Testis (tissue), 3 donors: ENCODE results near the gene GPD1. TPM values are rescaled to one million over a fixed set of nuclear protein-coding genes. Genes with fewer than 3 reads are reported as not detected.
"Not testable (repeated sequence)": the region's sequence is repeated elsewhere in the genome, so short reads cannot be mapped to it uniquely, and the experiment has no call there.

ENCODE experiments used
- DNase-seq: peaks from one replicate; pipeline ENCODE4 v3.0.0-alpha.2; 2019
- H3K27ac ChIP-seq, 2 donors: fragments of 200-600 bp; sonication (generic); one replicate each; pipeline ENCODE4 v1.5.1; 2019
- H3K27me3 ChIP-seq: fragments of 200-600 bp; sonication (generic); one replicate; pipeline ENCODE4 v1.5.1; 2019
- H3K36me3 ChIP-seq: fragments of 200-600 bp; sonication (generic); one replicate; pipeline ENCODE4 v1.5.1; 2017; ENCODE audit warnings: low read depth; ENCODE audit errors: missing control alignments
- H3K4me1 ChIP-seq: fragments of 200-600 bp; sonication (generic); one replicate; pipeline ENCODE4 v1.5.1; 2019
- H3K4me3 ChIP-seq, 2 donors: fragments of 200-600 bp; sonication (generic); one replicate each; pipeline ENCODE4 v1.5.1; 2017 to 2019
- H3K9me3 ChIP-seq: fragments of 200-600 bp; sonication (generic); one replicate; pipeline ENCODE4 v1.5.1; 2017
- CTCF ChIP-seq, 3 experiments: fragments of 450-650 bp in 2 of 3; fragments of 200-600 bp in 1 of 3; sonication (generic) in 1 of 3; IDR thresholded peaks; one replicate each; pipeline ENCODE4 v1.5.1; 2016 to 2019; ENCODE audit warnings: antibody characterized with exemption in 3 of 3, mild to moderate bottlenecking in 2 of 3, moderate library complexity in 1 of 3
- POLR2A ChIP-seq: fragments of 450-650 bp; IDR thresholded peaks from one replicate; pipeline ENCODE4 v1.6.1; 2017; ENCODE audit warnings: antibody characterized with exemption, mild to moderate bottlenecking, moderate library complexity
- WGBS, 2 donors: methylation state at CpG; one replicate each; pipeline ENCODE4 v1.1.5; 2018; 5-methylcytosine and 5-hydroxymethylcytosine counted together
- intact Hi-C: fragments of 100-400 bp; cut with DNase I; formaldehyde crosslinking; loops from one replicate; pipeline ENCODE4 v1.15.1; 2023; ENCODE audit warnings: low total_unique reads
- polyA plus RNA-seq: library from polyadenylated mRNA; stranded (reverse); fragments of 350-450 nt; fragmentation: Illumina TruSeq; extraction: RNeasy Lipid Tissue Mini Kit (QIAGEN cat#74804); gene quantifications from one replicate; pipeline ENCODE4 v1.2.3, GENCODE V29; 2014; ENCODE audit warnings: low read depth, low replicate concordance; ENCODE audit not compliant: insufficient read depth
- total RNA-seq, 2 donors: library from RNA; depleted of rRNA; stranded (reverse); fragments of >200 nt; gene quantifications; one replicate each; pipeline ENCODE4 v1.2.3, GENCODE V29; 2016

GPD1 gene
- total and polyA plus RNA-seq, 3 donors from 2014 or later: 2.1 to 3.1 (median 2.4) TPM

GRCh38 chr12:50132505-50133135, 28.8 kb downstream of the GPD1 start:
- Histone ChIP-seq H3K27ac (no peak overlapping the region), H3K36me3 (no peaks in the 10 kb centered on the region), H3K9me3 (no peaks in the 10 kb centered on the region), H3K4me3 (no peak overlapping the region), H3K4me1 (no peaks in the 10 kb centered on the region), H3K27me3 (no peaks in the 10 kb centered on the region)
- DNase-seq: no peak
- intact Hi-C loops: no loop called here
- 74 to 82% methylated on average over 2 of the region's 2 CpGs for WGBS, 2 donors
- peak in 2 of 3 experiments; percentile 28 to 63 for TF ChIP-seq CTCF (IDR thresholded peaks at IDR 0.05)
- TF ChIP-seq POLR2A: no peak

- H3K36me3 ChIP-seq: no peaks in the 10 kb centered on the region
- no peak for TF ChIP-seq POLR2A
- TF ChIP-seq CTCF (IDR thresholded peaks at IDR 0.05): no peak
- intact Hi-C loops: no loop called here
- no peaks in the 10 kb centered on the region for H3K4me1 ChIP-seq
- no peak overlapping the region for H3K27ac ChIP-seq
- no peaks in the 10 kb centered on the region for H3K9me3 ChIP-seq
- H3K4me3 ChIP-seq: no peak overlapping the region
- DNase-seq: no peak
- H3K27me3 ChIP-seq: no peaks in the 10 kb centered on the region
- 88 to 93% methylated on average over 8 of the region's 8 CpGs for WGBS, 2 donors
Measured at GRCh38 chr12:50142993-50143392, 39.2 kb downstream of the GPD1 start.

GRCh38 chr12:50145439-50145838, 41.6 kb downstream of the GPD1 start:
- intact Hi-C loops: no loop called here
- no peaks in the 10 kb centered on the region for H3K36me3 ChIP-seq
- no peak overlapping the region for H3K4me3 ChIP-seq
- 52 to 57% methylated on average over 2 of the region's 2 CpGs for WGBS, 2 donors
- no peak for DNase-seq
- no peak overlapping the region for H3K27ac ChIP-seq
- no peaks in the 10 kb centered on the region for H3K4me1 ChIP-seq
- H3K27me3 ChIP-seq: no peaks in the 10 kb centered on the region
- no peak for TF ChIP-seq POLR2A
- no peak for TF ChIP-seq CTCF (IDR thresholded peaks at IDR 0.05)
- H3K9me3 ChIP-seq: no peaks in the 10 kb centered on the region

GRCh38 chr12:50147281-50147680, 43.5 kb downstream of the GPD1 start:
- no peak for TF ChIP-seq CTCF (IDR thresholded peaks at IDR 0.05)
- TF ChIP-seq POLR2A: no peak
- 76 to 97% methylated on average over 4 of the region's 4 CpGs for WGBS, 2 donors
- no peak overlapping the region for H3K27ac ChIP-seq

GRCh38 chr12:50148011-50148410, 44.2 kb downstream of the GPD1 start:
- intact Hi-C loops: not testable (repeated sequence)
- WGBS, 2 donors: 87 to 91% methylated on average over 6 of the region's 6 CpGs

More at GRCh38 chr12:50147281-50147680, 43.5 kb downstream of the GPD1 start:
- H3K36me3 ChIP-seq: no peaks in the 10 kb centered on the region
- DNase-seq: no peak
- H3K4me3 ChIP-seq: no peak overlapping the region
- H3K27me3 ChIP-seq: no peaks in the 10 kb centered on the region
- intact Hi-C loops: no loop called here
- peaks cover 4% of the 10 kb centered on the region for H3K4me1 ChIP-seq
- H3K9me3 ChIP-seq: no peaks in the 10 kb centered on the region

More at GRCh38 chr12:50148011-50148410, 44.2 kb downstream of the GPD1 start:
- H3K4me1 ChIP-seq, H3K9me3 ChIP-seq, DNase-seq, H3K27me3 ChIP-seq, H3K27ac ChIP-seq, H3K4me3 ChIP-seq, H3K36me3 ChIP-seq: not testable (repeated sequence)
